ENCODE results near the gene UBASH3A.

Gene UBASH3A

DNA sequence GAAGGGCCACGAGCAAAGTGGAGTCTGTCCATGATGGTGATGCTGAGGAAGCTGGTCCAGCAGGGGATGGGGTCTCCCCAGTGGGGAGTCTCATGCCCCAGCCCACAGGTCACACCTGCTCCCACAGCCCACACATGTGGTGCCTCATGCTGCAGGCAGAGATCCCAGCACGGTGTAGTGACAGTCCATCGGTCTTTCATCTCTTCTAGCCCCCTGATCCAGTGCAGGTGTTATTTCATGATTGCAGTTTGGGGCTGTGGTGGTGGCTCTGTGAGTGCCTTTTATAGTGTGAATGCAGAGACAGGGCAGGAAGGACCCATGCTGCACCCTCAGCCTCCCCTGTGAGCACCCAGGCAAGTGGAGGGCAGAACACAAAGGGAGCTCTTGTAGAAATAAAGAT is 45.0 kb downstream of the UBASH3A start:
- DNase-seq (ENCODE audit: low read depth, low spot score): no peak
- H3K4me3 ChIP-seq (ENCODE audit: low read depth, low read length): no peak overlapping the region
- TF ChIP-seq, protein P1, sequence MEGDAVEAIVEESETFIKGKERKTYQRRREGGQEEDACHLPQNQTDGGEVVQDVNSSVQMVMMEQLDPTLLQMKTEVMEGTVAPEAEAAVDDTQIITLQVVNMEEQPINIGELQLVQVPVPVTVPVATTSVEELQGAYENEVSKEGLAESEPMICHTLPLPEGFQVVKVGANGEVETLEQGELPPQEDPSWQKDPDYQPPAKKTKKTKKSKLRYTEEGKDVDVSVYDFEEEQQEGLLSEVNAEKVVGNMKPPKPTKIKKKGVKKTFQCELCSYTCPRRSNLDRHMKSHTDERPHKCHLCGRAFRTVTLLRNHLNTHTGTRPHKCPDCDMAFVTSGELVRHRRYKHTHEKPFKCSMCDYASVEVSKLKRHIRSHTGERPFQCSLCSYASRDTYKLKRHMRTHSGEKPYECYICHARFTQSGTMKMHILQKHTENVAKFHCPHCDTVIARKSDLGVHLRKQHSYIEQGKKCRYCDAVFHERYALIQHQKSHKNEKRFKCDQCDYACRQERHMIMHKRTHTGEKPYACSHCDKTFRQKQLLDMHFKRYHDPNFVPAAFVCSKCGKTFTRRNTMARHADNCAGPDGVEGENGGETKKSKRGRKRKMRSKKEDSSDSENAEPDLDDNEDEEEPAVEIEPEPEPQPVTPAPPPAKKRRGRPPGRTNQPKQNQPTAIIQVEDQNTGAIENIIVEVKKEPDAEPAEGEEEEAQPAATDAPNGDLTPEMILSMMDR (IDR thresholded peaks at IDR 0.05; ENCODE audit: low read depth, low read length): no peak
- in situ Hi-C loops (cut with HindIII; ENCODE audit: low sequenced_read_pairs): no loop called here

DNA sequence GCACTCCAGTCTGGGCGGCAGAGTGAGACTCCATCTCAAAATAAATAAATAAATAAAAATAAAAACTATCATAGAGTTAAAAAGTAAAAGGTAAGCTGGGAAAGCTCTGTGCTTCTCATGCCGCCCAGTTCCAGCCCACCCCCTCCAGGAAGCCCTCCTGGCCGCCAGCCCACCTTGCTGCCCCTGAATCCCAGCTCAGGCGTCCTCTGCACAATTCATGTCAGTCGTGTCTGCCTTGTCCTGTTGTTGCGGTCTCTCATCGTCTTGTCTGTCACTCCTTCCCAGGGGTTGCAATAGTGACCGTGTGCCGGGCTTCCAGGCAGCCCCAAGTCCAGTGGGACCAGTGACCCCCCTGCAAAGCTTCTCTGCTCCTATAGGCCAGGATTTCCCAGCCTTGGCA is 48.2 kb downstream of the UBASH3A start:
- in situ Hi-C loops (cut with HindIII; ENCODE audit: low sequenced_read_pairs): no loop called here
- DNase-seq (ENCODE audit: low read depth, low spot score): no peak

DNA sequence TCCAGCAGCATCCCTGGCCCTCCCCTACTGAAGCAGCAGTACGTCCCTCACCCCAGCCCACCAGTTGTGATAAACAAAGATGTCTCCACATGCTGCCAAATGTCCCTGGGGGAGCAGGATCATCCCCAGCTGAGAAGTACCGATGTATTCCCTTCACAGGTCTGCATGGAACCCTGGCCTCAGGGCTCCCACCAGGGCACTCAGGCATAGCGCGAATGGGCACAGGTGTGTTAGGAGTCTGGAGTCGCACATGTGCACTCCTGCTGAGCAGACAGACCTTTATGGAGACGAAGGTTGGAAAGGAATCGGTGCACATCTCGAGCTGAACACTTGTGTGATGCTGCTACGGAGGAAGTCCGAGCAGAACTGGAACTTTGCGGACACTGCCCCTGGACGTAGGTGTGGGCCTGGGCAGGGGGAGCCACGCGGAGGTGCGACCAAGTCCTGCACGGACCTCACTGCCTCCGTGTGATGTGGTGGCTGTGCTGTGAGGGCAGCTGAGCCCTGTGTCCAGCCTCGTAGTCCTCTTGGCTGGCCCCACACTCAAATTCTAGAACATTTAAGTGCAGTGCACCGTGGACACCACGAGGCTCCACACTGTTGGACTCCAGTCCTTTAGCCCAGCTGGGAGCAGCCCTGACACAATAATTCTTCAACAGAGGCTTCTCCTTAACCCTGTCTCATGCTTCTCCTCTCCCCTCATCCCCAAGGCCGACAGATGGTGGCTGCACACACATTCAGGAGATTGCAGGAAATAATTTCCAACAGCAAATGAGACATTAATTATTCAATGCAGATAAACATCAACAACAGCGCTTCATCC is 48.9 kb downstream of the UBASH3A start:
- TF ChIP-seq, protein P1 (IDR thresholded peaks at IDR 0.05; ENCODE audit: low read depth, low read length): no peak
- no peak overlapping the region for H3K4me3 ChIP-seq (ENCODE audit: low read depth, low read length)

More for the DNA sequence above, 48.2 kb downstream of the UBASH3A start:
- H3K4me3 ChIP-seq (ENCODE audit: low read depth, low read length): no peak overlapping the region
- TF ChIP-seq, protein P1 (IDR thresholded peaks at IDR 0.05; ENCODE audit: low read depth, low read length): no peak

DNA sequence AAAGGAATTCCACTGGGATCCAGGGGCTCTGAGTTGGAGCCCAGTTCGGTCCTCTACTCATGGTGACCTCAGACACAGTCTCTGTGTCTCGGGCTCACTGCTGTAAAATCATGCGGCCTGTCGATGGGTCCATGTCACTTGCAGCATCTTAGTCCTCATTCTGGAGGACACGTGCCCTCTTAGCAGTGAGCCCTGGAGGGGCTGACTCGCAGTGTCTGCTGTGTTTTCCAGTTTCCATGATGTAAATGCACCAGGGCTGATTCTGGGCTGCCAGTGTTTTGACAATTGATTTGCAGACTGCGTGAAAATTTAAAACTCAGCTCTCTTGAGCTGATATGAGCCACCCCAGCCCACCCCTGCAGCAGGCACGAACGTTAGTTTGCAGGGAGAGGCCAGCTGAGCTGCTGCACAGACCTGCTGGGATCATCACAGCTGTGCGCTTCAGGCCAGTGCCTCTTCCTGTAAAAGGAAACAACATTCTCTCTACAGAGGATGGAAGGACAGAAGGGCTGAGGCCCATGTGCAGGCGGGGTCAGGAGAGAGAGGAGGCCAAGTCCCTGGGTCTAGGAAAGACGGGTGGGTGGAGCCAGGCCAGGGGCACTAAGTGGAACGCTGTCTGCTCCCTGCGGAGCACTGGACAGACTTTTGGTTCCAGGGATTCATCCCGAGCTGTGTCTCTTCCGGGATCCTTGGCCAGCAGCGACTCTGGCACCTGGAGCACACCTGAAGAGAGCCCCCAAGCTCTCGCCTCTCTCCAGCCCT is 49.7 kb downstream of the UBASH3A start:
- no peak for DNase-seq (ENCODE audit: low read depth, low spot score)
- TF ChIP-seq, protein P1 (IDR thresholded peaks at IDR 0.05; ENCODE audit: low read depth, low read length): no peak
- in situ Hi-C loops (cut with HindIII; ENCODE audit: low sequenced_read_pairs): no loop called here
- H3K4me3 ChIP-seq (ENCODE audit: low read depth, low read length): no peak overlapping the region

More for the DNA sequence above, 48.9 kb downstream of the UBASH3A start:
- in situ Hi-C loops (cut with HindIII; ENCODE audit: low sequenced_read_pairs): no loop called here
- DNase-seq (ENCODE audit: low read depth, low spot score): no peak

DNA sequence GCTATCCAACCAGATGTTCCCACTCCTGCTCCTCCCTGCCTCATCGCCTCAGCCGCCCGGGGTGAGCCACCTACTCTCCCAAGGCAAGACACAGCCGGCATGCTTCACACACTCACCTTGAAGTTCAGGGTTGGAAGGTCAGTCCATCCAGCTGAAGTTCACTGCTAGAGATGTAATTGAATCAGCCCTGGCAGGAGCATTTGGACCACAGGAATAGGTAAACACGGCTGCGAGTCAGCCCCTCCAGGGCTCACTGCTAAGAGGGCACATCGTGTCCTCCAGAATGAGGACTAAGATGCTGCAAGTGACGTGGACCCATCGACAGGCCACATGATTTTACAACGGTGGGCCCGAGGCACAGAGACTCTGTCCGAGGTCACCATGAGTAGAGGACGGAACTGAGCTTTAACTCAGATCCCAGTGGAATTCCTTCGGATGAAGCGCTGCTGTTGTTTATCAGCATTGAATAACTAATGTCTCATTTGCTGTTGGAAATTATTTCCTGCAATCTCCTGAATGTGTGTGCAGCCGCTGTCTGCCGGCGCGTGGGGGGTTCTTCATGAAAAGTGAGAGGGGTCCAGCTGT is 50.4 kb downstream of the UBASH3A start:
- DNase-seq (ENCODE audit: low read depth, low spot score): no peak
- no peak overlapping the region for H3K4me3 ChIP-seq (ENCODE audit: low read depth, low read length)
- in situ Hi-C loops (cut with HindIII; ENCODE audit: low sequenced_read_pairs): no loop called here
- TF ChIP-seq, protein P1 (IDR thresholded peaks at IDR 0.05; ENCODE audit: low read depth, low read length): no peak

DNA sequence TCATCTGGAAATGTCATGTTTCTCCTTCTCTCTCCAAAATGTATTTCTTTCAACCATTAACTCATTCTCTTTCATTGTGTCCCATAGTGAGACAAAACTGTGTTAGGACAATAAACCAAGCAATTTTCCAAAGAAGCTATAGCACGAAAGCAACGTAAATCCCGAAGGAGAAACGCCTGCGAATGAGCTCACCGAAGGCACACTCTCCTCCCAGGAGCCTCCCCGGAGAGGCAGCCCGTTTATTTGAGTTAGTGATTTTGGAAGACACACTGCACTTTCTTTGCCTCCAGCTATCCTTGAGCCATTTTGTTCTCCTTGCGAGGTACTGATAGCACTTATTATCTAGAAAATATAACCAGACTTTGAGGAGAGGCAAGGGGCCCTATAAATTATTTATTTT is 51.1 kb downstream of the UBASH3A start:
- DNase-seq (ENCODE audit: low read depth, low spot score): no peak
- H3K4me3 ChIP-seq (ENCODE audit: low read depth, low read length): no peak overlapping the region
- TF ChIP-seq, protein P1 (IDR thresholded peaks at IDR 0.05; ENCODE audit: low read depth, low read length): no peak
- in situ Hi-C loops (cut with HindIII; ENCODE audit: low sequenced_read_pairs): no loop called here

Data from astrocyte of the spinal cord (primary cell).